GM19452 (cell line): Measurements from ENCODE around the gene SINHCAF.

Experiments used
- ATAC-seq: cut with Tn5 transposase; IDR thresholded peaks from one replicate; pipeline ENCODE4 v1.9.1; 2021; ENCODE audit not compliant: unreplicated experiment

SINHCAF gene

DNA sequence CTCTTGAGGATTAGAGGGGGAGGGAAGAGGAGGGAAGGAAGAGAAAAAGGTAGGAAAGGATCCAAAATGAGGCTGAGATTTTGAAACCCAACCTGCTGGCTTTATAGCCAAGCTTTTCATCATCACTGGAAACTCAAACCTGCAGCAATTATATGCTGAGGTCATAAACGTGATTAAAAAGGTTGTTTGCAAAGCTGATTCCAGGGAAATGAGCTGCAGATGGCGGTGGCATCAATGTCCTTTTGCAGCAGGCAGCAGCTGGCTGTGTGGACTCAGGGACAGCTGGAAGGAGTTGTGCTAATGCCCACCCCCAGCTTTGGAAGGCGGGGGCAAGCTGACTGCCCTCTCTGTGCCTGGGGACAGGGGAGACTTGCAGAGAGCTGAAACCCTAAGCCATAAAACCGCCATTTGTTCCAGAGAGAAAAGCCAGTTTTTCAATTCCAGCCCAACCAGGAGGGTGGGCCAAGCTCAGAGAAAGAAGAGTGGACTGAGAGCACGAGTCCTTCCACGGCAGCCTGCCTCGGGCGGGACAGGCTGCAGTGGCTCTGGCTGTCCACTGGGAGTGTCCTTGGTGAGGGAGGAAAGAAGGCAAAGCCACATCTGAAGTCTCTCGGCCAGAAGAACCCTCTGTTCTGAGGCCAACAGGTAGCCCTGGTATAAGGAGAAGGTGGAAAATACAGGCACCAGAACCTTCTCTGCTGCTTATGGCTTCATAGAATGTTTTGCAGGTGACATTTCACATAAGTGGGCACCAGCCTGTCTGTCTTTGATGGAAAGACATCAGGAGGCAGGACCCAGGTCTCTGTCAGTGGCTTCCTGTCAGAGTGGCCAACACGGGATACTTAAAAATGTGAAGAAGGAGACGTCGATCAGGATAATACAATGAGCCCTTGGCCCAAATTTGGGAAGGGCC lies 90.7 kb downstream of the SINHCAF start:
- no peak for ATAC-seq

DNA sequence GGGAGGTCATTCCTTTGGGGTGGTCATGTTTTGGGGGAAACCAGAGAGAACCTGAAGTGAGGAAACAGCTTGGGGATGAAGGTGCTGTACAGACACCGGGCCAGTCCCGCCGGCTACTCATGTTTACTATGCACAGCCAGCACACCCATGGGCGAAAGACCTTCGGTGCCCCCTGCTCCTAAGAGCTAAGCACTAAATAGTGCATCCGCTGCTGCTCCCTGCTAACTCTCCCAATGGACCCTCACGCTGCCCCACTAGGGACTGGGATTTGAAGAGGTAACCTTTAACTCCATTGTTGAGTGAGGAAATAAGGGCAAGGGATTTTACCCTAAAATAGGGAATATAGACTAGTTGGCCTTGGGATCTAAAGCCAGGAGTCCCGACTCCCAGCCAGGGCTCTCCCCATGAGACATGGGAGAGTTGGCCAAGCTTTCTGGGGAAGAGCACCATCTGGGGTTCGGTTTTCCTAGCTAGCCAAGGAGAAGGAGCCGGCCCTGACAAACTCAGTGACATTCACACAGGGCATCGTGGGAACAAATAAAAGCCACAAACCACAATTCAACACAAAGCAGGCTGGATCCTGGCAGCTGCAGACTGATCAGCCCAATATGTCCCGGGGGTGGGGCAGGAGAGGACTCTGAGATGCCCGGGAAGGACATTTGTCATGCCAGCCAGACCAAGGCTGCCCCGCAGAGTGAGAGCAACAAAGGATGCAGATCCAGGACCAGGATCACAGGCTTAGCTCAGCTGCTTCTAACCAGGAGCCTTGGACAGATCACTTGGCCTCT lies 91.7 kb downstream of the SINHCAF start:
- ATAC-seq = no peak

- no peak for ATAC-seq
These were observed 92.8 kb downstream of the SINHCAF start for GRCh38 chr12:31233061-31233730.

- no peak for ATAC-seq
These were observed 93.5 kb downstream of the SINHCAF start for GRCh38 chr12:31232361-31232965.

- no peak for ATAC-seq
These were observed 94.2 kb downstream of the SINHCAF start for GRCh38 chr12:31231611-31232360.
